KOPT-K1 (cell line): Measurements from ENCODE around the gene TOX2.

Source experiments
- H3K27ac ChIP-seq: fragments of 200-600 bp; sonication (generic); 2 replicates; pipeline ENCODE4 v1.5.1; 2016; ENCODE audit warnings: antibody characterized with exemption, mild to moderate bottlenecking, low read depth, low read length; ENCODE audit not compliant: poor library complexity, severe bottlenecking
- H3K36me3 ChIP-seq: fragments of 200-600 bp; sonication (generic); 2 replicates; pipeline ENCODE4 v1.5.1; 2017; ENCODE audit warnings: antibody characterized with exemption, mild to moderate bottlenecking, low read length, moderate library complexity; ENCODE audit not compliant: insufficient read depth
- H3K9me3 ChIP-seq: fragments of 200-600 bp; sonication (generic); 2 replicates; pipeline ENCODE4 v1.5.1; 2017; ENCODE audit warnings: antibody characterized with exemption, low read length, mild to moderate bottlenecking; ENCODE audit not compliant: insufficient read depth, poor library complexity, severe bottlenecking

Gene TOX2

GRCh38 chr20:44106615-44107014 is 192.0 kb downstream of the TOX2 start:
- Histone ChIP-seq H3K27ac (no peak overlapping the region), H3K36me3 (no peaks in the 10 kb centered on the region), H3K9me3 (peaks cover 21% of the 10 kb centered on the region)

DNA sequence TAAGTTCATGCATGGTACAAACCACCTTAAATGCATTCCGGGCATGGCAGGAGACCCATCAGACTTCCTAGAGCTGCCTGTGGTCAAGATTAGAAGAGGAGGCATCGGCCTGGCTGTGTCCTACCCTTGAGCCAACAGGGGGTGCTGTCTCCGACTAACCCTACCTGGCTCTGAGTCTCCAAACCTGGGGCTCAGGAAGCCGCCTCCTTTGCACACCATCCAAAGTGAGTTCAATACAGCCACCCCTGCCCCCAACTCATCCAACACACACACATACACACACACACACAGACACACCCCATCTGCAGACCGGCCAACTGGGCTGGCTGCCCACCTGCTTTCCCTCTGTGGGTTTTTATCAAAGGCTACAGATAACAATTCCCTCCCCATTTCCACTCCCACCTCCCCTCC is 195.3 kb downstream of the TOX2 start:
- H3K36me3 ChIP-seq: no peaks in the 10 kb centered on the region
- peaks cover 21% of the 10 kb centered on the region for H3K9me3 ChIP-seq
- H3K27ac ChIP-seq: no peak overlapping the region

GRCh38 chr20:44110816-44111568 is 196.3 kb downstream of the TOX2 start:
- peaks cover 21% of the 10 kb centered on the region for H3K9me3 ChIP-seq
- H3K36me3 ChIP-seq: no peaks in the 10 kb centered on the region
- no peak overlapping the region for H3K27ac ChIP-seq

DNA sequence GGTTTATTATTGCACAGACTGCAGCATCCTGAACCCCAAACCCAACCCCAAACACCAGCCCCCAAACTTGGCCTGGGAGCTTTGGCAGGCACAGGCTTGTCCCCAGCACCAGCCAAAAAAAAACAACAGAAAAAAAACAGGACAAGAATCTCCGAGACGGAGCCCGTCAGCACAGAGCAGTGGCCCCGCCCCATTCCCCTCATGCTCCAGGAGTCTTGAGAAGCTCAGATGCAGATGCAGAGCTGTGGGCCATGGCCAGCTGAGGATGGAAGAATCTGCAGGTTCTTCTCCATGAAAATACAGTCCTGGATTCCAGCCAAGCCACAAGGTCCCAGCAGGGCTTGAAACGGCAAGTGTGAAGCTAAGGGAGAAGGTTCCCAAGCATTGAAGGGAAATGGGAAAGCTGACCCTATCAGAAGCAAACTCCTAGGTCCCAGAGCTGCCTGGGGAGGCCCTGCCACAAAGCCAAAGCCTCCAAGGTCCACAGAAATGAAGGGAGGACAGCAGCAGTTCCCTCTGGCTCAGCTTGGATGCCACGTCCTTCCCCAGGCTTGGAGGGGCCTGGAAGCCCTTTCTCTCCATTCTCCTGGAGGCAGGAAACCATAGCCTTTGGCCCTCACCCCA is 197.2 kb downstream of the TOX2 start:
- Histone ChIP-seq H3K9me3 (peaks cover 21% of the 10 kb centered on the region), H3K36me3 (no peaks in the 10 kb centered on the region), H3K27ac (no peak overlapping the region)

GRCh38 chr20:44112456-44112855 is 197.8 kb downstream of the TOX2 start:
- Histone ChIP-seq H3K36me3 (no peaks in the 10 kb centered on the region), H3K27ac (no peak overlapping the region), H3K9me3 (peaks cover 15% of the 10 kb centered on the region)

DNA sequence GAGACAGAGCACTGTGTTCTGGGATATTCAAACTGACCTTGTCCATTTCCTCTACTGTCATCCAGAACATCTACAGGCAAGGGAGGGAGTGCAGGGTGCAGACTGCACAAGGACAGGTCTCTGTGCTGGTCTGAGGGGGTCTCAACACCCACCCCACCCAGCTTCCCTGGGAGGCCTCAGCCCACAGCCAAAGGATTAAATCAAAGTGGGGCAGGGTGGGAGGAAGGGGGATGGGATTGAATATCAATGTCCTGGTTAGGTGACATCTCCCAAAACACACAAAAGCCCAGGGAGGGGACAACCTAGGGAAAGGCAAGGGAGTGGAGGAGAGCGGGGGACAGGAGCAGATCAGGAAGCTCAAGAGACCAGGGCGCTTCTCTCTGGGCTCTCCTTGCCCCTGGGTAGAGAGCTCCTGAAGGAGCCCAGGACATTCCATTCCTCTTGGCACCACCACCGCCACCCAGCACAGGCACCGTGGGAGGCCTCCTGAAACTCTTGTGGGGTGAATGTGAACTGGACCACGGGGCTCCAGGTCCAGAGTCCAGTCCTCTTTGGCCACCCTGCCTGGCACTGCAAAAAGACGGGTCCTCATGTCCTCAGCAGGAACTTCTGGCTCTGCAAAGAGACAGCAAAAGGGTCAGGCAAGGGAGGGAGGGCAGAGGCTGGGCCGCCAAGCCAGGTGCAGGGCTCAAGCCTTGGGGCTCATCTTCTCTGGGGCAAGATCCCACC is 198.4 kb downstream of the TOX2 start:
- Histone ChIP-seq H3K36me3 (no peaks in the 10 kb centered on the region), H3K27ac (no peak overlapping the region), H3K9me3 (peaks cover 9% of the 10 kb centered on the region)

DNA sequence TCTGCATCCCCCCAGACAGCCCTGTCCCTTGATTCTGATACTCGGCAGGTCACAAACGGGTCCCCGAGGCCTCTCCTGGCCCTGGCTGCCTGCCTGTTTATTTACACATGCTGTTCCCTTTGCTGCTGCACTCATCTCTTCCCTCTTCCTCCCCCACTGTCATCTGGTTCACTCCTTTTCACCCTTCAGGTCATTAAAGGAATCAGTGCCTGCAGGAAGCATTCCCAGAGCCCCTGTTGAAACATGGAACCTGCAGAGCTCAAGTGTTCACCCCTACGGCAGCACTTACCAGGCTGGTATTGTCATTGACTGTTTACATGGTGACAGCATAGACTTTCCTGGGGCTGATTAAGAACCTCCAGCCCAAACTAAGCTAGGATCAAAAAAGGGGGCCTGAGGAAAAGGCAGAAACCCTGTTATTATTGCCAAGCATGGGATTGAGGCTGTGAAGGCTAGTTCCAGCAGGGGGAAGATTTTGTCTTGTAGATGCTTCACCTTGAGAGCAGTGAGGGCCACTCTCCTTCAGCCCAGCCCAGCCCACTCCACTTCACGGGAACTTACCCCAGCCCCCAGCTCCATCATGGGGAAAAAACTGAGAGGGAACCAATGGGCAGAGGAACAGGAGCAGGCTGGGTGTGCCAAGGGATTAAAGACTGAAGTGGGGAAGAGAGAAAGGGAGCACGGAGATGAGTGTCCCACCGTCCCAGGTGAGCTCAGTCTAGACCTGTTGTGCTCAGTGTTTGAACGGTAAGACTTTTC is 199.1 kb downstream of the TOX2 start:
- Histone ChIP-seq H3K9me3 (peaks cover 2% of the 10 kb centered on the region), H3K36me3 (no peaks in the 10 kb centered on the region)

DNA sequence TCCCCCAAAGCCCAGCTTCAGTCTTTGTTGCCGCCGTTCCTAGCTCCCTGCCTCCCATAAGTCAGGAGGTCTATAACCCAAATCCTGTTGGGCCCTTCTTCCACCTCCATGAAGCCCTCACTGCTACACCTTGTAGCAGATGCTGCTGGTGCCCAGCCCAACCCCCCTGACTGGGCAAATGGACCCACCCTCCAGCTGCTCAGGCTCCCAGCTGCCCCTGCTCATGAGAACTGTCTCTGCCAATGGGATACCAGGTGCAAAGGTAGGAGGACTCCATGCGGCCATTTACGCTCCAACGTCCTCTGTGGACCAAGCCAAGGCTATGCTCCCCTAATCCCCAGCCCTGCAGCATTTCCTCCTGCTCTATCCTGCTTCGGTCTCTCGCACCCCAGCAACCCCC is 200.5 kb downstream of the TOX2 start:
- Histone ChIP-seq H3K9me3 (no peaks in the 10 kb centered on the region), H3K36me3 (no peaks in the 10 kb centered on the region), H3K27ac (no peak overlapping the region)

More for the DNA sequence above, 199.1 kb downstream of the TOX2 start:
- no peak overlapping the region for H3K27ac ChIP-seq

DNA sequence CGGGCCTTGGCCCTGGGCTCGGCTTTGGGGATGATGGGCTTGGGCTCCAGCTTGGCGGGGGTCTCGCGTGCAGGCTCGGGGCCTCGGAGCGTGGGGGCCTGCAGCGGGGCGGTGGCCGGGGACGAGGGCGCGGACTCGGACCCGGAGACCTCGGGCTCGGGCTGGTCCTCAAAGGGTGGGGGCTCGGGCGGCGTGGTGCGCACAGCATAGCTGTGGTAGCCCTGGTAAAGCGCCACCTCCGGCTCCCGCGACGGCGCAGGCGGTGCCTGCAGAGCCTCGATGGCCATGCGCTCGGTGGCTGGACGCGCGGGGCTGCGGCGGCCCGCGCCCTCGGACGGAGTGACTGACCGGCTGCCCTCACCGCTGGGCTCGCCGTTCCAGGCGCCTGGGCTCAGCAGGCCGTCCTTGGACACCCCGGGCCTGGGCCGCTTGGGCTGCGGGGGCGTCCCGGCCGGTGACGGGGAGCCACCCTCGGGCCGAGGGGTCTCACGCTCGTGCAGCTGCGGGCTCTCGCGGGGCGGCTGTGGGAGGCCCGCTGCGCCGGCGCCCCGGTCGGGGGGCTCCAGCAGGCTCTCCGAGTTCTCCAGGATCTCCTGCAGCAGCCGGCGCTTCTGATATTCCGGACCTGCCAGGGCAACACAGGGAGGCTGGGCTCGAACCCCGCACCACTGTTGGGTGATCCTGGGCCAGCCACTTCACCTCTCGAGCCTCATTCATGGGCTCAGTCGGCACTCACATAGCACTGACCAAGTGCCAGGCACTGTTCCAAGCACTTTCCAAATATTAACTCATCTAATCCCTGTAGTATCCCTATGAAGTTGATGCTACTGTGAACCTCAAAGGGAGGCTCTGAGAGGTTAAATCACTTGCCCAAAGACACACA is 201.4 kb downstream of the TOX2 start:
- H3K9me3 ChIP-seq: no peaks in the 10 kb centered on the region
- no peaks in the 10 kb centered on the region for H3K36me3 ChIP-seq
- no peak overlapping the region for H3K27ac ChIP-seq

- H3K27ac ChIP-seq: no peak overlapping the region
- H3K9me3 ChIP-seq: no peaks in the 10 kb centered on the region
- H3K36me3 ChIP-seq: no peaks in the 10 kb centered on the region
Measured at GRCh38 chr20:44117296-44118184, 202.9 kb downstream of the TOX2 start.

- Histone ChIP-seq H3K27ac (no peak overlapping the region), H3K36me3 (no peaks in the 10 kb centered on the region), H3K9me3 (no peaks in the 10 kb centered on the region)
Measured at GRCh38 chr20:44118185-44119033, 203.8 kb downstream of the TOX2 start.
